Skin epidermis (tissue), 12 donors: ENCODE data around the gene OXTR.

Source experiments
- H3K27ac ChIP-seq, 21 experiments: fragments of 200-600 bp; sonication (generic) in 11 of 21; one replicate each; pipeline ENCODE4 v1.5.0; 2020; ENCODE audit warnings: mild to moderate bottlenecking in 3 of 21, inconsistent platforms in 2 of 21, moderate library complexity in 2 of 21
- H3K4me3 ChIP-seq, 7 experiments: fragments of 200-600 bp; sonication (generic) in 2 of 7; one replicate each; pipeline ENCODE4 v1.5.0; 2020; ENCODE audit warnings: inconsistent platforms in 2 of 7, mild to moderate bottlenecking in 2 of 7, moderate library complexity in 1 of 7

The OXTR gene

DNA sequence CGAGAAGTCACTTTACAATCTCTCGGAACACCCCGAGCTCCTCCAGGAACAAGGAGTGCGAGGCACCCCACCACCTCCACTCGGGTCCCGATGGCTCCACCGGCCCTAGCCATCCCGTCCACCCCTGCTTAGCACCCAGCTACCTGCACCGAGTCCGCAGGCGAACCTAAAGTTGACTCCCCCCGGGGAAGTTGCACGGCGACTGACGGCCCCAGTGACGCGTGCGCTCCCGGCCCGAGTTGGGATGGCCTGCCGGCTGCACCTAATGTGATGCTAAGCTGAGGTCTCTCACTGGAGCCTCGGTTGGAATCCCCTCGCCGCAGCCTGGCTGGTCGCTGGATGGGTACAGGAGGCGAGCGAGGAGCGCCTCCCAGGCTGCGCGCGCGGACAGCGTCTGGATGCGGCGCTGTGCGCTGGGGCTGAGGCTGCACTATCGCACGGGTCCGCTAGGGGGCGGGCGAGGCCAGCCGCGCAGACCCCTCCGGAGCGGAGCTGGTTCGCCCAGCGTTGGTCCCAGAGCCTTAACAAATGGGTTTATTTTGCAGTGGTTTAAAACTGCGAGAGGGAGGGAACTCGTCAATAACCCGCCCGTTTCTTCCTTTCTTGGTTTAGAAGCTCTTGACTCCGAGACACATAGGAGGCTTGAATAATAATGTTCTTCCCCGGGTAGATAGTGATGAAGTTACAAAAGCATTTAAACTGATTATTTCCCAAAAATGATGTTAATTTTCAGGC, at the start of gene OXTR:
Gene OXTR, minus strand, starts transcription at position 526 of the 735 bp plus-strand sequence. CDS start 1,426 bp downstream, outside the sequence.
- Histone ChIP-seq H3K4me3 (peak within 1 kb of the TSS in 4 of 7 experiments; percentile 8 to 18 (median 16)), H3K27ac (no peak within 1 kb of the TSS)

DNA sequence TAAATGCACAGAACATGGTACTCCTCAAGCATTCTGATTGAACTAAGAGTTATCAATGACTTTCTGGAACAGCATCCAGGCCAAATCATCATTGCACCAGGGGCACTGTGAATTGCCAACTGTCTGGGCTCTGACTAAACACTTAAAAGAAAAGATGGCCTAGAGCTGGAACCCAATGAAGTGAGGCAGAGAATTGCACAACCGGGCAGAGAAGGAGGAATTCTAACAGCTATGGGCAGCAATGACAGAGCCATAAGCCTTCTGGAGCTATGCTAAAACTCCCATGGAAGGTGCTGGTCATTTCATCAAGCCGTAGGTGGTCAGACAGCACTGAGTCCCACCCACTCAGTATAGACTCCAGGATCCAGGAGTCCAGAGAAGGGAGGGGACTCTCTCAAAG, 48.1 kb upstream of the OXTR start:
- H3K4me3 ChIP-seq = no peak overlapping the region
- H3K27ac ChIP-seq = no peak overlapping the region

DNA sequence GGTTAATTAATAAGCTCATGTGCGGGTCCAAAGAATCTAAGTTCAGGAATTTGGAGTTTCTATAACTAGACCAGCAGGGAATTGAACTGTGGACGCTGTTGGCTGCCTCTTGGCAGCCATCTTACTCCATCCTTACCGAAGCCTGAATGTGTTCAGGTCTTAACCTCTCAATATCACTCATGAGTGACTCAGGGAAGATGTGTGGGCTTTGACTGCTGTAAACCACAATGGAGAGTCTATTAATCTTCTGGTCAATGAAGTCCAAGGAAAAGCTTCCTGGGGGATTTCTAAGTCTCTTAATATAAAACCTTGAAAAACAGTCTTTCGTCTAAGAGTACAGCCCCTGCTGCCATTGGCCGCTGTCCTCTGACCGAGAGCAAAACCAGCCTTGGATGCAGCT, 46.7 kb upstream of the OXTR start:
- Histone ChIP-seq H3K27ac (no peak overlapping the region), H3K4me3 (no peak overlapping the region)

DNA sequence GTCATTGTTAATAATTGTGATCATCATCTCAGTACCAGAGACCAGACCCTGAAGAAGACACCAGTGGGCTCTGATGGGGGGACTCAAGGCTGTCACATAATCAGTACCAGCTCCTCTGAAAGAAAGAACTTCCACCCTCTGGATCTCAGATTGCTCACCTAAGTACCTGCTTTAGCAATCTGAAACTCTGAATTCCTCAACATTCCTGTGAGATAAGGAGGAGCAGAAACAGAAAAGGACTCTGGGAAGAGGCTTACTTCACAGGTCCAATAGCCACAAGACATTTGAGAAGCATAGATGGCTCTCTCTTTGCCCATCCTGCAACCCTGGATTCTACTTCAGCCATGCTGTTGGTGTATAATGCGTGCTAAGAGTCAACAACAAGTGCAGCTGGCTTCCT, 44.0 kb upstream of the OXTR start:
- Histone ChIP-seq H3K4me3 (no peak overlapping the region), H3K27ac (no peak overlapping the region)

DNA sequence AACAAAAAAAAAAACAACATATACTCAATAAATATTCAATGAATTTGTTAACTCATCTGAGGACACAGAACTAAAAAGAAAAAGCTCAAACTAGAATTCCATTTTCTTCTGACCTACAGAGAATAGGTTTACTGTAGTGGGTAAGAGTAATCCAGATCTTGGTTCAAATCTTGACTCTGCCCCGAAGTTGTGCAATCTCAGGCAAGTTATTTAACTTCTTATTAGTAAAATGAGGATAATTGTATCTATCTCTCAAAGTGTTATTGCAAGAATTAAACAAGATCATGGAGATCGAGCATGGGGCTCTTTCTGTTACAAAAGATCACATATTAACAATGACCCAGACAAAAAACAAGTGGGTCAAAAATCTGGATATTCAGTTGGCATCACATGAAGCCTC, 41.1 kb upstream of the OXTR start:
- Histone ChIP-seq H3K4me3 (no peak overlapping the region), H3K27ac (no peak overlapping the region)

DNA sequence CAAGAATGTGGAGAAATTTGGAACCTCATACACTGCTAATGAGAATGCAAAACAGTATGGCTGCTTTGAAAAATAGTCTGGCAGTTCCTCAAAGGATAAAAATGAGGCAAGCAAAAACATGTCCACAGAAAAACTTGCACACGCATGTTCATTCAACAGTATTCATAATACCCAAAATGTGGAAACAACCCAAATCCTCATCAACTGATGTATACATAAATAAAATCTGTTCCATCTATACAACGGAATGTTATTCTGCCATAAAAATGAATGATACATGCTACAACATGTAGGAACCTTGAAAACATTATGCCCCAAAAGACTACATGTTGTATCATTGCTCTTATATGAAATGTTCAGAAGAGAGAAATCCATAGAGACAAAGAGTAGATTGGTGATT, 36.4 kb upstream of the OXTR start:
- H3K4me3 ChIP-seq = no peak overlapping the region
- no peak overlapping the region for H3K27ac ChIP-seq

DNA sequence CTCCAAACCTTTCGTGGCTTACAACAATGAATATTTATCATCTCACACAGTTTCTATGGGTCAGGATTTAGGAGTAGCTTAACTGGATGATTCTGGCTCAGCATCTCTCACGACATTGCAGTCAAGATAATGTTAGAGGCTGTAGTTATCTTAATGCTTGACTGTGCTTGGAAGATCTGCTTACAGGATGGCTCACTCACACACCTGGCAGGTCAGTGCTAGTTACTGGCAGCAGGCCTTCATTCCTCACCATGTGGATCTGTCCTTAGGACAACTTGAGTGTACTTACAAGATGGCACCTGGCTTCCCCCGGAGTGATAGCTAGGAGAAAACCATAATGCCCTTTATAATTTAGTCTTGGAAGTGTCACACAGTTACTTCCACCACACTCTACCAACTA, 32.8 kb upstream of the OXTR start:
- Histone ChIP-seq H3K27ac (no peak overlapping the region), H3K4me3 (no peak overlapping the region)

DNA sequence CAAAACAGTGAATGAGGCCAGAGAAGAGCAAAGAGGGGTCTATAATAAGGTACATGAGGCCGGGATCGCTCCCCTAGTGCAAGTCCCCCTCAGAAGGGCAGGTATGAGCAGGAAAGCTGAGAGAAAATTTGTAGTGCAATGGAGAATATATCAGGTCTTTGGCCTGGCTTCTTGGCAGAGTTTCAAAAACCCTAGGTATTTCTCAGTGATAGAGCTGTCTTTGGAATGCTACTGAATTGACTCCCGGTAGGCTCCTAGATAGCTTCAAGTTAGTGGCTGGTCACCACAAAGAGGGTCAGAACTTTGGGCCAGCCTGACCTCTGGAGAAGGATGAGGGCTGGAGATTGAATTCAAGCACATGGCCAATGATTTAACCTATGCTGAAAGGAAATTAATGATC, 30.6 kb upstream of the OXTR start:
- Histone ChIP-seq H3K4me3 (no peak overlapping the region), H3K27ac (no peak overlapping the region)

DNA sequence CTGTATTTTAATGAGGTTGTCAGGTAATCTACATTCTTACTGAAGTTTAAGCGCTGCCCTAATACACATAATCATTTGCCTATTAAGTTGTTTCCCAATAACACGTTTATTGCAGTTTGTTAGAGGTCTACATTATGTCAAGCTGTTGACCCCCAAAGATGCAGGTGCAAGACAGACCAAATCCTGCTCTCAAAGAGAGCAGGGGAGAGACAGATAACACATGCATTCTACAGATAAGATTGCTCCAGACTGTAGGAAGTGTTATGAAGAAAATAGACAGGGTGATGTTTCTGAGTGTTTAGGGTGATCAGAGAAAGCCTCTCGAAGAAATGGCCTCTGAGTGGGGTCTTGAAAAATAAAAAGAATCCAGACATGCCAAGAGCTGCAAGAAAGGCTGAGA, 24.8 kb upstream of the OXTR start:
- Histone ChIP-seq H3K27ac (no peak overlapping the region), H3K4me3 (no peak overlapping the region)

DNA sequence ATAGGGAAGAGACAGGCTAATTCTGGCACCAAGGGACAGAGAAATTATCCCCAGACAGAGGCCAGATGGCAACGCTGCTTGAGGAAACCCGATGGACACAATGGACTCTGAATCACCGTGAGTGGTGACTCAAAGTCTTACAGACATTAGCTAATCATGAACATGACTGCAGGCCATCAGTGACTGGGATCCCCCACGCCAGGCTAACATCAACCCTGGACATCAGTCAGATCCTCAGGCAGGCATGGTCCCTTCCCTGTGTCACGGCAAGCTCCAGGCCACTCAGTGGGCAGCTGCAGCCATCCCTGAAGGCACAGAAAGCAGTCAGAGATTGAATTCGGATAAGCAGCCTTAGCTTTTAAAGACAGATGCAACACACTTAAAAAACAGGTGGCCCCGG, 23.8 kb upstream of the OXTR start:
- Histone ChIP-seq H3K4me3 (no peak overlapping the region), H3K27ac (no peak overlapping the region)

DNA sequence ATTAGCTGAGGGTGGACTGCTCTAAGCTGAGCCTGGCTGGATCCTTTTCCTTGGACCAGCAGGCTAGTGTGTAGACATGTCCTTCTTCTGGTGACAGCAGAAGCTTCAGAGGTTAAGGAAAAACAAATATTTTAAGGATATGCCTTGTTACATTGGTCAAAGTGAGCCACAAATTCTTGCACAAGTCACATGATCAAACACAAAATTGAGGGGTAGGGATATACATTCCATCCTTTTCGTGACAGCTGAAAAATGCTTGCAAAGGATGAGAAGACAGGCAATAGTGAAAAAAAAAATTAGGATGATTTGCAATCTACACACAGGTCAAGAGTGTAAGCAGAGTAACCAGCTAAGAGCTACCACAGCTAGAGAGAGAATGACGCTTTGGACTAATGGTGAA, 21.1 kb upstream of the OXTR start:
- Histone ChIP-seq H3K27ac (no peak overlapping the region), H3K4me3 (no peak overlapping the region)

DNA sequence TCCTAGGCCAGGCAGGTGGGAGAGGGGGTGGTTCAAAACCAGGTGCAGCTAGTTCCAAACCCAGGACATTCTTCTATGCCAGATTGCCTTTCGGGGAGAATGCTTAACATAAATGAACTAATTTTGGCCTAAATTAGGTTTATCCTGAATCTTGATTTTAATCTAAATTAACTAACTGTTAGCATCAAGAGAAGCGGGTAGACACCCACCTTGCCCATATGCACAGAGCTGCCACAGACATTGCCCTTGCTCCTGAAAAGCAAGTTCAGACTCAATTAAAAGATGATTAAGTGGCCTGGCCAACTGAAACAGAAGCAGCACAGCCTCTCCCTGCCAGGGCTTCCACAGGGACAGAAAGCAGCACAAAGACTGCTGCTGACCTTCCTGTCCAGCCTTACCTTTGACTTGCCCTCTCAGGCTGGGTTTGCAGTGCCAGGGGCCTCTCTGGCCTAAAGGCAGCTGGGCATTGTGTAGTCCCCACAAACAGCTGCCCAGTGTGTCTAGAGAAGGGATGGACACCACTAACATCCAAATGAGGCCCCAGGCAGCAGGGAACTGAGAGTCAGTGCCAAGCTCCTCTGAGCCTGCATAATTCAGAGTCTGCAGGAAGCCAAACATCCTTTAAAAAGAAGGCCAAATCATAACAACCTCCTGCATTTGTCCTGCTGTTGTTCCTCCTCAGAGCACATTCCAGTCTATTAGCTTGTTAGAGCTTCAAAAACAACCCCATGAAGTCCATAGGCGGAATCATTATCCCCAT, 15.4 kb upstream of the OXTR start:
- Histone ChIP-seq H3K4me3 (no peak overlapping the region), H3K27ac (no peak overlapping the region)

DNA sequence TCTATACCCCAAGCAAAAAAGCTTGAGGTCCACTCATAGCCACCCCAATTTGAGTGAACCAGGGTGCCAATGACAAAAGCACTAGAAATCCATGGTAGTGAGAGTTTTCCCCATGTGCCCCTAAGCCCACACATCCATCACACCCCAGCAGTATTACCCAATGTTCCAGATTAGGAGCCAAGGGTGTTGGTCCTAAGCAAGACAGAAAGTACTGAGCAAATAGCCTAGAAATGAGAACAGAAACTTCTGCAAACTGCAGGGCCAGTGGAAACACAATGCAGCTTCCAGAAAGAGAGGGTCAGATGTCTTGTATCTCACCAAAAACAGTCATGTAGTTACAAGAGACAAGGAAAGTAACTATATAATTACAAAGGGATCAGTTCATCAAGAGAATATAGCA, 10.9 kb upstream of the OXTR start:
- Histone ChIP-seq H3K4me3 (no peak overlapping the region), H3K27ac (no peak overlapping the region)

DNA sequence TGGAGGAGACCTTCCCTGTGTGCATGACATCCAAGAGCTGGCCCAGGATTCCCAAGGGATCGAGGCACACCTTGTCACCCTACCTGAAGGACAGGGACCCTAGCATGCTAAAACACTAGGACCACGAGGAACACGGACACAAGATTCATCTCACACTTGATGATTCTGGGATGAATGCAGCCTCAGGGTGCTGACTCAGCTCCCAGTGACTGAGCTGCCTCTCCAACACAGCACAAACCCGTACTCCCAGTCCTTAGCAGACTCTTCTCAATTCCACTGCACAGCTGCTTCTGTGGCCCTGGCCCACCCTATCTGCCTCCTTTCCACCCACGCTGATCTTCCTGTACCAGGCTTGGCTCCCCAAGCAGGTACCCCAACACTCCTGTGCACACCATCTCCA, 9.1 kb upstream of the OXTR start:
- Histone ChIP-seq H3K27ac (no peak overlapping the region), H3K4me3 (no peak overlapping the region)

DNA sequence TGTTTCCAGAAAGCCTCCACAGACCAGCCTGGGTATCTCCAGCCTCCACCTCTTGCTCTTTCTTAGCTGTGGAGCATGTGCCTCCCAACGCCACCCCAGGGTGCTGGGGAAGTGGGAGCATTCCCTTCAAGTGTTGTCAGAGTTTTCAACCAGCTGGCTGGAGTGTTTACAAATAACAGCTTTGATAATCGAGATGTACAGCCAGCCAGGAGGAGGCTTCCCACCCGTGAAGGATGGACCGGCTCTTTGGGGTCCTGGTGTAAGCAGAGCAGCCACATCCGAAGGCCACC, 8.5 kb upstream of the OXTR start:
- Histone ChIP-seq H3K4me3 (no peak overlapping the region), H3K27ac (no peak overlapping the region)

DNA sequence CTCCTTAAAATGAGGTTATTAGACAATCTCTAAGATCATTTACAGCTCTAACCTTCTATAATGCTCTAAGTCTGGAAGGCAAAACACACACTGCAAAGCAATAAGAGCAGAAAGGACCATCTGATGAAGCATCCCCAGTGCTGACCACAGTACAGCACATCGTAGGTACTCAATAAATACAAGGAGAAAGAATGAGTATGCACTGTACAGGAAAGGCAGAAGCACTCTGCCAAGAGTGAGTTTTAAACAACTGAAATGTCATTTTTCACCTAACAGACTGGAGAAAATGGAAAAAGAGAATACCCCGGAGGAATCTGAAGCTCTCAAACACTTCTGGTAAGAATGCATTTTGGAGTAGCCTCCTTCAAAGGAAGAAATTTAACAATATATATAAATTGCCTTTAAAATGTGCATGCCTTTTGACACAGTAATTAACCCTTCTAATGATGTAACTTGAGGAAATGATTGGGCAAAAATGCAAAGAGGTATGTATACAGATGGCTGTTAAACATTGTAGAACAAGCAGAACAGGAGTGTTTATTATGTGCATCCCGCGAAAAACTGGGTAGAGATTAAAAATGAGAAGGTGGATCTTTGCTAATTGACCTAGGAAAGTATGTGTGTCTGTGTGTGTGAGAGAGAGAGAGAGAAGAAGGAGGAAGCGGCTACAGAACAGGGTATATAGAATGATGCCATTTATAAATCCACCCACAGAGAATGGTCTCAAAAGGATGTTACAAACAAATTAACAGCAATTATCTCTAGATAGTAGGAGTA, 8.0 kb upstream of the OXTR start:
- Histone ChIP-seq H3K27ac (no peak overlapping the region), H3K4me3 (no peak overlapping the region)

DNA sequence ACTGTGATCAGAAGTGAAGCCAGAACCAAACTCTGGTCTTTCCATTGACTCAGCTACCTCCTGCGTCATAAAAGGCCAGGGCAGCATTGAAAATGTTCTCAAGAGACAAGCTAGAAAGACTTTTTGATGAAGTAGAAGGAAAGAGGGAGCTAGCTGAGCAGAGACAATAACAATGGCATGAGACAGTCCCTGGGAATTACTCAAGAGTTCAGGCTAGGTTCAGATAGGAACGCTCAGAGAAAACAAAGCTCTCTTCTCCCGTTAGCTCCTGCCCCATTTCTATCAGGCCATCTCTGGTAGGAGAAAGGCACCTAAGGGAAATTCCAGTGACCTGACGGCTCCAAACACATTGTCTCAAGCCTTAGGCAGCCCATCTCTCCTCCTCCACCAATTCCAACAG, 7.0 kb upstream of the OXTR start:
- Histone ChIP-seq H3K27ac (no peak overlapping the region), H3K4me3 (no peak overlapping the region)

DNA sequence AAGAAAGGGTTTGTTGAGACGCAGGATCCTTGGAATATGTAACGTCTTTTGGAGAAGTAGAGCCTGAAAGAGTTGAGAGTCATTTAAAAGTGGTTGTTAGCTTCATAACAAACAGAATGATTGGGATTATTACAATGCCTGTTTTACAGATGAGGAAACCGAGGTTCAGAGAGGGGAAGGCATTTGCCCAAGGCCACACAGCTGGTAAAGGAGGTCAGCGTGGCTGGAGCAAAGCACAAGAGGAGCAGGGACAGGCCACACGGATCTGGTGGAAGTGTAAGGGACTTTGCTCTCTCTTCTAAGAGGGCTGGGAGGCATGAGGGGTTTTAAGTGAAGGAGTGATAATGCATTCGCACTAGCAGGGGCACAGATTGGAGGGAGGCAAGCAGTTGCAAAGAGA, 6.2 kb upstream of the OXTR start:
- H3K27ac ChIP-seq = no peak overlapping the region

DNA sequence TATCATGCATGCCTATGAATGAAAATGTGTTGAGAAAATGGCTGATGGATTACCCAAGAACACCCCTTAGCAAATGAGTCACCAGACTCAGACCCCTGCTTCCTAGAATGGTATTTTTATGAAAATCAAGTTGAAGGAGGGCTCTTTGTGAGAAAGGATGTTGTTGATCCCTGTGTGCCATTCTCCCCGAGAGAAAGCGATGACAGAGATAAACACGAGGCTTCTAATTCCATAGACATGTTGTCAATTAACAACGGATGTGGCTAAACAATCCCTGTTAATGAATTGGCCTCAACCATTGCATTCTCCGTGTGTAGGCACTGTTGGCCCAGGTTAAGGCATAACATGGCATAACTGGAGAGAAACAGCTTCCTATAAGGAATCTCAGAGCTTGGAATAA, 5.8 kb upstream of the OXTR start:
- H3K27ac ChIP-seq = no peak overlapping the region
- H3K4me3 ChIP-seq = no peak overlapping the region

More for the DNA sequence above, 6.2 kb upstream of the OXTR start:
- no peak overlapping the region for H3K4me3 ChIP-seq

DNA sequence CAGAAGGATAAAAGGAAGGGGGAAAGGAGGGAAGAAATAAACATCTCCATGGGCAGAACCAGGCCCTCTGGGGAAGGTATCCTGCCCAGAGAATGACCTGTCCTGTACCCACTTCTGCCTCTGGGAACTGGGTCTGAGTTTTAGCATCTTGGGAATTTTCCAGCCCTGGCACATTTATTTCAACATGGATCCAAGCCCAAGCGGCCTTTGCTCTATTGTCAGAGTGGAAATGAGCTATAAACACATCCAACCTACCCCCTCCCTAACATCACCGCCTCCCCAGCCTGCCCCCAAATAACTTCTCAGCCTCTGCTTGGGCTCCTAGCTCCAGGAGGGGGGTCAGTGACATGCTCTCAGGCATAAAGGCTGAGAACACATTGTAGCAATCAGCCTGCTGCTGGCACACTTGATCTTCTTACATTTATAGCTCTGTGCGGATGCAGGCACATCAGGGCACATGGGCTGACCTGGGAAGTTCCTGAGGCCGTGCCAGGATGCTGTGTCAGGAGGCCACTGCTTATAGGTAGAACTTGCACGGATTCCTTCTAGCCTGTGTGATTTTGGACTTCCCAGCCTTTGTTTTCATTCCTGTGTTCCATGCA, 4.6 kb upstream of the OXTR start:
- Histone ChIP-seq H3K4me3 (no peak overlapping the region), H3K27ac (no peak overlapping the region)
